Left kidney (tissue), 2 donors: ENCODE data around the gene SAT2. TPM values are rescaled to one million over a fixed set of nuclear protein-coding genes. Genes with fewer than 3 reads are reported as not detected.
"Not testable (repeated sequence)": the region's sequence is repeated elsewhere in the genome, so short reads cannot be mapped to it uniquely, and the experiment has no call there.

ENCODE experiments used
- DNase-seq: peaks from one replicate; pipeline ENCODE4 v3.0.0-alpha.2; 2013
- polyA plus RNA-seq: library from polyadenylated mRNA; unstranded; fragments of 120-200 nt; gene quantifications from one replicate; pipeline ENCODE4 v1.2.1, GENCODE V29; 2013; ENCODE audit not compliant: insufficient read length

SAT2 gene
- polyA plus RNA-seq, 1 donor, result 136 TPM

DNA sequence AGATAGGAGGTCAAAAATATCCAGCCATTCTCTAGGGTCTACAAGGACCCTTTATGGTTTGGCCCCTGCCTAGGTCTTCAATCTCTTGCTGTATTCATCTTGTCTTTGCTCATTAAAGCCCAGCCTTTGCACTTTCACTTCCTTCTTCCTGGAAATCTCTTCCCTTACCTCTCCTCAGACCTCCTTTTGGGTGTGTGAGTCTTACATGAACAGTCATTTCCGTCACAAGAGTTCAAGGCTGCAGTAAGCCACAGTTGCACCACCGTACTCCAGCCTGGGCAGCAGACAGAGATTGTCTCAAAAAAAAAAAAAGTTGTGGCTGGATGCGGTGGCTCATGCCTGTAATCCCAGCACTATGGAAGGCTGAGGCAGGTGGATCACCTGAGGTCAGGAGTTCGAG is 17.2 kb upstream of the SAT2 start:
- DNase-seq, result no peak

DNA sequence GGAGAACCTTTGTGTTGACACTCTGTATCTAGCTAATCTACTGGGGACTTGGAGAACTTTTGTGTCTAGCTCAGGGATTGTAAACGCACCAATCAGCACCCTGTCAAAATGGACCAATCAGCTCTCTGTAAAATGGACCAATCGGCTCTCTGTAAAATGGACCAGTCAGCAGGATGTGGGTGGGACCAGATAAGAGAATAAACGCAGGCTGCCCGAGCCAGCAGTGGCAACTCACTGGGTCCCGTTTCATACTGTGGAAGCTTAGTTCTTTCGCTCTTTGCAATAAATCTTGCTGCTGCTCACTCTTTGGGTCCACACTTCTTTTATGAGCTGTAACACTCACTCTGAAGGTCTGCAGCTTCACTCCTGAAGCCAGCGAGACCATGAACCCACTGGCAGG is 14.0 kb upstream of the SAT2 start:
- DNase-seq, result not testable (repeated sequence)

DNA sequence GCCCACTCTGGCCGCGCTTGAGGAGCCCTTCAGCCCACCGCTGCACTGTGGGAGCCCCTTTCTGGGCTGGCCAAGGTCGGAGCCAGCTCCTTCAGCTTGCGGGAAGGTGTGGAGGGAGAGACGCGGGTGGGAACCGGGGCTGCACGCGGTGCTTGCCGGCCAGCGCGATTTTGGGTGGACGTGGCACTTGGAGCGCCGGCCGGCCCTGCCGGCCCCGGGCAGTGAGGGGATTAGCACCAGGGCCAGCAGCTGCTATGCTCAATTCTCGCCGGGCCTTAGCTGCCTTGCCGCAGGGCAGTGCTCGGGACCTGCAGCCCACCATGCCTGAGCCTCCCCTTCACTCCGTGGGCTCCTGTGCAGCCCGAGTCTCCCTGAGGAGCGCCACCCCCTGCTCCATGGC is 13.2 kb upstream of the SAT2 start:
- no peak for DNase-seq

DNA sequence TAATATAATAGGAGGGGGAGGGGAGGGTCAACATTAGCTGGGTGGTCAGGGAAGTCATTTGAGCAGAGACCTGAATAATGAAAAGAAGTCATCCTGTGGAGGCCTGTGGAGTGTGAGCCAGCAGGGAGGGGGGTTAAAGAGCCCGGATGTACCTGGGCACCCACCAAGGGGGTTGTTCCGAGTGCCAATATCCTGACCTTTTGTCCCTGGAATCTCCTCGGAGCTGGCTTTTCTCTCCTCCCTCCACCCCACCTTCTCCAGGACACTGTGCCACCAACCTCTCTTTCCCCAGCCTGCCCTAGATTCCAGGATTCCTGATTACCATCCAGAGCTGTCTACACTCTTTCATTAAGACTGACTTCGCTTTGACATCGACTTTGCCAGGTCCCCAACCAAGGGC is 8.5 kb upstream of the SAT2 start:
- no peak for DNase-seq

DNA sequence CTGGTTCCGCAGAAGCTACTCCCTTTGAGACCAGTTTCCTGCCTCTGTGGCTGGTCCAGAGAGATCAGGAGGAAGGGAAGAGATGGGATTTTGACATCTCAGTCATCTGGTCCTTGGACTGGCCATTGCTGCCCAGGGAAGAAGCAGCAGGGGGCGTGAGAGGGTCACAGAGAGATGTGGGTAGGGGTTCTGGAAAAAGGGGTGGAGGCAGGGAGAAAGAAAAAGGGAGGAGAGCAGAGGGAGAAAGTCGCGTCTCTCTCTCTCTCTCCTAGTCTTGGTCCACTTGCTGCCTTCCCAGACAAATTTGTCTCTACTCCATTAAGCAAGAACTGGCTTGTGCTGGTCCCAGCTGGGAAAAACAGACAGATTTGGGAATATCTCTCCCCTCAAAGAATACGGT is 6.8 kb upstream of the SAT2 start:
- DNase-seq, result no peak

DNA sequence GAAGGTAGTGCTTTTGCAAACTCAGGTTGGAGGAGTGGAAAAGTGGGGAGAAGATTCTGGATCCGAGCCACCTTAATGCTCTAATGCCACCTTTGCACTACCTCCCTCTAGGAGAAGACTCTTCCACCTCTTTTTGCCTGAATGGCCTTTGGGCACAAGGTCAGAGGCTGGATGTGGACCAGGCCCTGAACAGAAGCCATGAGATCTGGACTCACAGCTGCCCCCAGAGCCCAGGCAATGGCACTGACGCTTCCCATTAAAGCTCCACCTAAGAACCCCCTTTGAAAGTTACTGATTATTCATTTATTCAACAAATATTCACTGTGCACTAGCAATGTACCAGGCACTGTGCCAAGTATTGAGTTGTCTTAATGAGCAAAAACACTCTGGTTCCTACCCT is 5.5 kb upstream of the SAT2 start:
- DNase-seq, result no peak

DNA sequence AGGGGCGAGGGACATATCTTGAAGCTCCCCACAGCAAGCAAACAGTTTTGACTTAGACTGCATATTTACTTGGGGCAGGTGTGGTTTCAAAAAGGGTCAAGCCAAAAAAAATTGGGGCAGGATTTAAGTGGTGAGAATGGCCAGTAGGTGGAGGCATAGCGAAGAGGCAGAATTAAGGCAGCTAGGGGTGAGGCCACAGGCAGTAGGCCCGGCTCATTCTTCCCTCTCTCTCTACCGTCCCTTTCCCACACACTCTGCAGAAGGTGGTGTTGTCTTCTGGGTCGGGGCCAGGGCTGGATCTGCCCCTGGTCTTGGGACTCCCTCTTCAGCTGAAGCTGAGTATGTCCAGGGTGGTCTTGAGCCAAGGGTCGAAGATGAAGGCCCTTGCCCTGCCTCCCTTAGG is 4.9 kb upstream of the SAT2 start:
- DNase-seq, result no peak

DNA sequence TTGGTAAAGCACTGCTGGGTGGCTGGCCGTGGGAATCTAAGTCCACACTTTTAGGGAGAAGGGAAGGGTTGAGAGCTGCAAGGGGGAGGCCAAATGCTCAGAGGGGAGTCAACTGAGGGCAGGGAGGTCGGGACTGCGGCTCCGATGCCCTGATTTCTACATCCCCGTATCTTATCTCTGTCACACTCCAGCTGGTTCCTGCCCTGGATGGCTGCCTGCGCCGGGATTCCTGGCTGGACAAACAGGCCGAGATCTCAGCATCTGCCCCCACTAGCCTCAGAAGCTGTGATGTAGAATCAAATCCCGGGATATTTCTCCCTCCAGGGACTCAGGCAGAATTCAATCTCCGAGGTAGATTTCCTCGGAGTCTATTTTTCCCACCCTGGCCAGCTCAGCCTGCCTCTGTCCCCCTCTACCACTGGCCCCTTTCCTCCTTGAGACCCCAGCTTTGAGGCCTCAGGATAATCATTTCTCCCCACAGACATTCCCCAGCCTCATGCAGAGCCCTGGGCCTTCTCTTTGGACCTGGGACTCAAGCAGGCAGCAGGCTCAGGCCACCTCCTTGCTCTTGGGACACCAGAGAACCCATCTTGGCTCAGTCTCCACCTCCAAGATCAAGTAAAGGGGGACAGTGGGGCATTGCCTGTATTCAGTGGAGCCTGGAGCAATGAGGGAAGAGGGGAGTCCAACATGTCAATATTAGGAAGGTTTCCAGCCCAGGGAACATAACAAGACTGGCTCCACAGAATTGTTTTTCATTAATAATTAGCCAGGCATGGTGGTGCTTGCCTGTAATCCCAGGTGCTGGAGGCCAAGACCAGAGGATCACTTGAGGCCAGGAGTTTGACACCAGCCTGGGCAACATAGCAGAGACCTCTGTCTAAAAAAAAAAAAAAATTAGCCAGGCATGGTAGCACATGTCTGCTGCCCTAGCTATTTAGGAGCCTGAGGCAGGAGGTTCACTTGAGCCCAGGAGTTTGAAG is 4.1 kb upstream of the SAT2 start:
- no peak for DNase-seq

DNA sequence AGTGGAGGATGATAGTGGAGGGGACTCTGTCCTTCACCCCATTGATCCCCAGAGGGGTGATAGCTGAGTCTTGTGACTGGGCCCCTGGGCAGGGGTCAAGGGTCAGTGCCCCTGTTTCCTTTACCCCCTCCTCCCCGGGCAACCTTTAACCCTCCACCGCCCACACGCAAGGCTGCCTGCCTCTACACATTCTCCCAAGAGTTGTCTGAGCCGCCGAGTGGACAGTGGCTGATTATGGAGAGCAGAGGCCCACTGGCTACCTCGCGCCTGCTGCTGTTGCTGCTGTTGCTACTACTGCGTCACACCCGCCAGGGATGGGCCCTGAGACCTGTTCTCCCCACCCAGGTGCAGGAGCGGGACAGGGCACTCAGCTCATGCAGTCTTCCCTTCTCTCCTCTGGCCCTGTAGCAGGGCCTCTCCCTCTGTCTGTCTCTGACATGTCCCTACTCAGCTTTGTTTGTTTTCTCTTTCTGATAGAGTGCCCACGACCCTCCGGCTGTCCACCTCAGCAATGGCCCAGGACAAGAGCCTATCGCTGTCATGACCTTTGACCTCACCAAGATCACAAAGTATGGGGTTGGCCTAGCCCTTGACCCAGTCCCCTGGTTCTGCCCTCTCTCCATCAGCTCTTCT is 2.4 kb upstream of the SAT2 start, which contains the start of gene SHBG:
SHBG (plus strand) TSS at position 197 of the 633 bp plus-strand sequence; CDS start at position 235, 38 bp downstream.
- DNase-seq, result no peak

DNA sequence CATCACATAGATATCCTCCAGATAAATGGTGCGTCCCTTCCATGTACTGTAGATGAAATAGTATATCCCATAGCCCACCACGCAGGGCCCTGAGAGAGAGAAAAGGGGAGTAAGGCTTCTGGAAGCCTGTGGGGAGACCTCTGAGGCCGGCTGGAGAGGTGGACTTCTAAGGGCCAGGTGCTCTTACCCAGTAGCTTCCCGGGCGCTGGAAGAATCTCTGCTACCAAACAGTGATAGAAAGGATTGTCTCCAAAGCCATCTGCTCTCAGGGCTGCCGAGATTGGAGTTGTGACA is 718 bp downstream of the SAT2 start:
- DNase-seq, result no peak

DNA sequence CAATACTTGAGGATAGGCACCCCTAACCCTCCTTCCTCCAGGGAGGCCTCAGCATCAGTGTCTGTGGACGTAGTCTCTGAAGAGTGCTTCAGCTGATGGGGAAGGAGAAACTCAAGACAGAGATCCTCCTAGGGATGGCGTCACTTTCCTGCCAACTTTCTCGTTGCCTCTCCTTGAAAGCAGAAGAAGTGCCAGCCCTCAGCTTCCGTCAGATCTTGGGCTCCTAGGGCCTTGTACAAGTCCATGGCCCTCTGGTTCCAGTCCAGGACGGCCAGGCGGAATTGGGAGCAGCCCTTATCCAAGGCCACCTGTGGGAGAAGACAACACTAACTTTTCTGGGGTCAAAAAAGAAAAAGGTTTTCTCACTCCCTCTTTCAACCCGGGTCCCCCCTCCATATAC is 1.3 kb downstream of the SAT2 start:
- DNase-seq, result no peak

DNA sequence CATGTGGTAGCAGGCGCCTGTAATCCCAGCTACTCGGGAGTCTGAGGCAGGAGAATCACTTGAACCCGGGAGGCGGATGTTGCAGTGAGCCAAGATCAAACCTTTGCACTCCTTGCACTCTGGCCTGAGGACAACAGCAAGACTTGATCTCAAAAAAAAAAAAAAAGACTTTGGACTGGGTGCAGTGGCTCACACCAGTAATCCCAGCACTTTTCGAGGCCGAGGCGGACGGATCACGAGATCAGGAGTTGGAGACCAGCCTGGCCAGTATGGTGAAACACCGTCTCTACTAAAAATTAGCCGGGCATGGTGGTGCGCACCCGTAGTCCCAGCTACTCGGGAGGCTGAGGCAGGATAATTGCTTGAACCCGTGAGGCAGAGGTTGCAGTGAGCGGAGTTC is 1.9 kb downstream of the SAT2 start:
- DNase-seq, result not testable (repeated sequence)

DNA sequence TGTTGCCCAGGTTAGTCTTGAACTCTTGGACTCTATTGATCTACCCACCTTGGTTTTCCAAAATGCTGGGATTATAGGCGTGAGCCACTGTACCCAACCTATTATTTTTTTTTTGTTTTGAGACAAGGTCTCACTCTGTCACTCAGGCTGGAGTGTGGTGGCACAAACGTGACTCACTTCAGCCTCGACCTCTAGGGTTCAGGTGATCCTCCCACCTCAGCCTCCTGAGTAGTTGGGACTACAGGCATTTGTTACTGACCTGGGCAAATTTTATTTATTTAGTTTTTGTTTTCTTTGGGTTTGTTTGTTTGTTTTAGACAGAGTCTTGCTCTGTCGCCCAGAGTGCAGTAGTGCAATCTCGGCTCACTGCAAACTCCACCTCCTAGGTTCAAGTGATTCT is 4.0 kb downstream of the SAT2 start:
- DNase-seq, result no peak

DNA sequence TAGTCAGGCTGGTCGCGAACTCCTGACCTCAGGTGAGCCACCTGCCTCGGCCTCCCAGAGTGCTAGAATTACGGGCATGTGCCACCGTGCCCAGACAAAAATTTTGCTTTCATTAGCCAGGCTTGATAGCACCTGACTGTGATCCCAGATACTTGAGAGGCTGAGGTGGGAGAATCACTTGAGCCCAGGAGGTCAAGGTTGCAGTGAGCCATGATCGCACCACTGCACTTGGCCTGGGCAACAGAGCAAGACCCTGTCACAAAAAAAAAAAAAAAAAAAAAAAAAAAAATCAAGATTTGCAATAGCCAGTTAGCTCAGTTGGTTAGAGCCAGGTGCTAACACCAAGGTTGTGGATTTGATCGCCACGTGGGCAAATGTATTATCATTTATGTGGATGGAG is 6.8 kb downstream of the SAT2 start:
- DNase-seq, result no peak

DNA sequence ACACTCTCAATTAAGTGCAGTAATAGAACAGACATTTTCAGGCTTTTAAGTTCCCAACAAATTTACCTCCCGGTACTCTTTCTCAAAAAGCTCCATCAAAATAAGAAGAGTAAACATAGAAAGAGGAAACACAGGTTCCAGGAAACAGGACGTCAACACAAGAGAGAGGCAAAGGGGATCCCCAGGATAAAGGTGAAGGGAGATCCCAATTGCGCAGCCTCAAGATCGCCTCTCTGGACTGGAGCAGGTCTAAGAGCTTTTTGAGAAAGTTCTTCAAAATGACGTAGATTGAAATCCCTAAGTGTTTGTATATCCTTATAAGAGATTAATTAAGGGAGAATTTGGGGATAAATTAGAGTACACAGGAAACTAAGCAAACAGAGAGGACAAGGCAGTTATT is 9.0 kb downstream of the SAT2 start:
- DNase-seq, result no peak

DNA sequence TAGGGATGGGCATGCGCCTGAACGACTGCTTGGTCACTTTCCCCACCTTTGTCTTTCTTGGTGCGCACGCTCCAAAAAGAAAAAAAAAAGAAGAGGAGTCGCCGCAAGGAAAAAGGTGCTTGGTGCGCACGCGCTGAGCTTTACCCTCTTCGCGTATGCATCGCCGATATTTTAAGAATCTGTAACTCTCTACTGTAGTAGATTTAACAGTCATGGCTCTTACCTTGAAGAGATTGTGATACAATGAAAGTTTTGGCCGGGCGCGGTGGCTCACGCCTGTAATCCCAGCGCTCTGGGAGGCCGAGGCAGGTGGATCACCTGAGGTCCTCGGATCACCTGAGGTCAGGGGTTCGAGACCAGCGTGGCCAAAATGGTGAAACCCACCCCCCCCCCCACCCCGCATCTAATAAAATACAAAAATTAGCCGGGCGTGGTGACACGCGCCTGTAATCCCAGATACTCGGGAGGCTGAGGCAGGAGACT is 12.3 kb downstream of the SAT2 start:
- DNase-seq, result no peak

DNA sequence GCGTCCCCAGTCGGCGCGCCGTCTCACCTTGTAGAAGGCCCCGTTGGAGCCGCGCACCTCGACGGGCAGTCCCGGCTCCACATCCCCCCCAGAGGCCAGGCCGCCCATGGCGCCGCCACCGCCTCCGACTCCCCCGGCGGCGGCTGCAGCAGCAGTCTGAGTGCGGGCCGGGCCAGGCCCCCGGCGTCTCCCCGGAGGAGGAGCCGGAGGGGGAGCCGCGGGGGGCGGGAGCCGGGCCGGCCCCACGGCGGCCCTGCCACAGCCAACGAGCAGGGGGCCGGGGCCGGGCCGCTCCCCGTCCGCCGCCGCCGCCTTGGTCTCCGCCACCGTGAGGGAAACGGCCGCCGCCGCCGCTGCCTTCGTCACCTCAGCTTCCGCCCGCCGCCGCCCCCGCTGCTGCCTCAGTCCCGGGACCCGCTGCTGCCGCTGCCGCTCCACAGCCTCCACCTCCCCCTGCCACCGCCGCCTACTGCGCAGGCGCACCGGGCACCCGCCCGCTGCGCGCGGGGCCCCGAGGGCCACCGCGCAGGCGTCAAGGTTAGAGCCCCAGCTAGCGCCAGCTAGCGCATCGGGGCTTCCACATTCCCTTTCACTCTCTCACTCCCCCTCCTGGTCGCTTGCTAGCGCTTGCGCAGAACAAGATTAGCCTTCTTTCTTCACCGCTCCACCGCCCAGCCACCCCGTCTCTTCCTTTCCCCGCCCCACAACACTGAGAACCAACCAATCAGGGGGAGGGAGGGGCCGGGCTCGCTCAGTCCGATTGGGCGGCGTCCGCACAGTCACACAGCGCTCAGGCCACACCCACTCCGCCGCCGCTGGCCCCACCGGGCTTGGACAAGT is 13.0 kb downstream of the SAT2 start, which contains the start of gene FXR2:
FXR2 (minus strand) TSS at position 473 of the 840 bp plus-strand sequence; CDS start at position 108, 365 bp downstream.
- DNase-seq, result peak; percentile 100

DNA sequence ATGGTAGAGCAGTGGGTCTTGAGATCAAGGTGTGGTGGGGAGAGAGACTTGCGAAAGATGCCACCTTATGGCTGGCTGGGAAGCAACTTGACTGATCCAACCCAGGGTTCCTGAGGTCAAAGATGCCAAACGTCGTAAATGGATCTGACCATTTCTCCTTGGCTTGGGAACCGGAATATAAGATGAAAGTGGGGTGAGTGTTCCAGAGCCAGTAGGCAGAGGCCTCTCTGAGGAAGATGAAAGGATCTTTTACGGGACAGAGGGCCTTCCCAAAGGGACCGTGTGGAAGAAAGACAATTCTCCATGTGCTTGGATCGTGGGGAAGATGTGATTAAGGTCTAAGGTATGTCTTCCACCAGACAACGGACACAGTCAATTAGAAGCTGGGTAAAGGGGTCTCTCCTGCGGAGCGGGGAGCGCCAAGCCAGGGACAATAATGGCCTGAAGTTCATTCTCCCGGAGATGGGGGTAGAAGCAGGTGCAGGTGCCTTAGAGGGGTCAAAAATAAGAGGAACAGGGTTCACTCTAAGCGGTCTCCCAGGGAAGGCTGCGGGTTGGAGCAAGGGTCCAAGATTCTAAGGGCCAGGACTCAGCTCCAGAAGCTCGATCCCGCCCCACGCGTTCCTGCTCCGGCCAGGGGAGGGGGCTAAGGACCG is 13.7 kb downstream of the SAT2 start:
- DNase-seq, result no peak

DNA sequence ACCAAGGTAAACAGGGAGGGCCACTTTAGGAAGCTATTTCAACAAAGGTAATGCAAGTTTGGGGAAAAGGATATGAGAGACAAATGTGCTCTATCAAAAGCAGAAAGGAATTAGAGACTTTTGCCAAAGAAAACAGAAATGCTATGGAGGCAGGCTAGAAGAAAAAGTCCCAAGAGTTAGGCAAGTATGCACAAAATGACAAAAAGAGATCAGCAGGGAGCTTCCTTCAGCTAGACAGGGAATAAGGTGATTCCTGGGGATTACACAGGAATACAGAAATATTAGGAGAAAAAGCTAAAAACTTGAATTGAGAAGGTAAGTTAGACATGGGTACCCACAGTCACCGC is 15.4 kb downstream of the SAT2 start:
- DNase-seq, result no peak

DNA sequence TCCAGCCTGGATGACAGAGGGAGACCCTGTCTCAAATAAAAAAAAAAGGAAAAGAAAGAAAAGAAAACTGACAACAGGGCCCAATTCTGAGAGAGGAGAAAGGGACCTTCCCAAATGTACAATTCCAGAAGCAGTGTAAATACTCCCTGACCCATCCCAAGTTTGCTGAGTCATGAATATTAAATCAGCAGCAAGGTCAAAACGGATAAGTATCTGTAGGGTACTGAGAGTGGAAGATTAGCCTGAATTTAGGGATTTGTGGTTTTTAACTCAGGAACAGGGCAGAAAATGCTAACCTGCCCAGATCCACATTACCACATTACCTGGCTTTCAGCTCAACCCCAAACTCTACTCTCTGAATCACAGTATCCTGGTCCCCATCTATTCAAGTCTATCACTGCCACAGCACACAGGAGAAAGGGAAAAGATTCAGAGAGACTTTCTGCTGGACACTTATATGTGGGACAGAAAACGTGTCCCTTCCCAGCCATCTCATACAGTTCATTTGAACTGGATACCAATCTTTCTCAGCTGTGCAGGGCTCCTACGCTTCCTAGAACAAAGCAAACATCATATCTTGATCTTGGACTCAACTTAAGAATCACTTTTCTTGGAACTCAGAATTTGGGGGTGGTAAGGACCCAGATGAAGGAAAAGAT is 15.9 kb downstream of the SAT2 start:
- no peak for DNase-seq

DNA sequence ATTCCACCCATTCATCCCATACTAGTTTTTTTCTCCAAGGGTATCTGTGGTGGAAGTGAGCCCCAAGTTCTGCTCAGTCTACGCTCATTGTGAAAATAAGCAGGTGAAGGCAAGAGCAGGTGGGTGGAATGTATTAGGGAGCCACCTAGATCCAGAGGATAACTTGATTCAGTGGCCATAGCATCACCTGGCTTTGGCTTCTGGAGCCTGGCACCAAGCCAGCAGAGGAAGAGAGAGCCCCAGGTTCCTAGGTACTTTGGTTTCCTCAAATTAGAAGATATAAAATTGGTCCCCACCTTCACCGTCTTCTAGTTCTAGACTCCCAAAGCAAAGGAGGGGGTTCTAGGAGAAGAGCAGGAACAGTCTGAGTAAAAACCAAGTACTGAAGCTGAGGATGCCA is 17.0 kb downstream of the SAT2 start:
- no peak for DNase-seq

DNA sequence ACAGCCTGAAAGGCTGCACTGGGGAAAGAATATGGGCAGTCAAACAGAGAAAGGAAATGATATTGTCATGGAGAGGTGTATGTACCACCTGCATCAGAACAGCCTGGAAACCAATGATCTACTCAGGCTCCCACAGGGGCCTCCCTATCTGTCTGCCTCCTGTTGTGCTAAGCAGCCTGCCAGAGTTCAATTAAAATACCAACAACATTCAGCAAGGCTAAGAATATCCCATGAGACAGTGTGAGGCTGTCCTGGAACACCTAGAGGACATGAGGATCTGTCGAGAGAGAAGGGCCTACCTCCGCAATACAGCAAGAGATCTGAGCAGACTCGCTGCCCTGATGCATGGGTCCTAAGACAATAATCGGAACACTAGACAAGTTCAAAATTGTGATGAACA is 21.3 kb downstream of the SAT2 start:
- no peak for DNase-seq
